ES-I3 (cell line): Measurements from ENCODE around the gene NBEA.
"Not testable (repeated sequence)": the region's sequence is repeated elsewhere in the genome, so short reads cannot be mapped to it uniquely, and the experiment has no call there.

Experiments used
- H3K36me3 ChIP-seq: 2 replicates; pipeline ENCODE4 v1.6.1; 2013; ENCODE audit warnings: mild to moderate bottlenecking, low read length, control low read depth, moderate library complexity; ENCODE audit not compliant: insufficient read depth
- H3K4me1 ChIP-seq: 2 replicates; pipeline ENCODE4 v1.6.1; 2013; ENCODE audit warnings: mild to moderate bottlenecking, control low read depth, low read length; ENCODE audit not compliant: insufficient read depth
- H3K9ac ChIP-seq: 2 replicates; pipeline ENCODE4 v1.6.1; 2013; ENCODE audit warnings: low read depth, mild to moderate bottlenecking, low read length, moderate library complexity
- H3K9me3 ChIP-seq: 2 replicates; pipeline ENCODE4 v1.6.1; 2013; ENCODE audit warnings: mild to moderate bottlenecking, low read length, moderate library complexity; ENCODE audit not compliant: control insufficient read depth, insufficient read depth

Gene NBEA

GRCh38 chr13:34933786-34934185 lies 8.3 kb upstream of the NBEA start:
- Histone ChIP-seq H3K36me3 (no peaks in the 10 kb centered on the region), H3K4me1 (no peaks in the 10 kb centered on the region), H3K9ac (no peak overlapping the region), H3K9me3 (no peaks in the 10 kb centered on the region)

- Histone ChIP-seq H3K9ac (no peak overlapping the region), H3K9me3 (no peaks in the 10 kb centered on the region), H3K36me3 (no peaks in the 10 kb centered on the region), H3K4me1 (no peaks in the 10 kb centered on the region)
Measured at GRCh38 chr13:34935841-34936240, 6.2 kb upstream of the NBEA start.

GRCh38 chr13:34939771-34940170 lies 2.3 kb upstream of the NBEA start:
- H3K36me3 ChIP-seq, result no peaks in the 10 kb centered on the region
- no peak overlapping the region for H3K9ac ChIP-seq
- H3K4me1 ChIP-seq, result no peaks in the 10 kb centered on the region
- H3K9me3 ChIP-seq, result no peaks in the 10 kb centered on the region

GRCh38 chr13:34941436-34941834 lies 635 bp upstream of the NBEA start:
- H3K36me3 ChIP-seq, result no peaks in the 10 kb centered on the region
- no peaks in the 10 kb centered on the region; the same call in 1 of the 2 replicates for H3K4me1 ChIP-seq
- peak overlapping the region; percentile 52; the same call in 1 of the 2 replicates for H3K9ac ChIP-seq
- no peaks in the 10 kb centered on the region for H3K9me3 ChIP-seq

GRCh38 chr13:34942732-34943435 lies 814 bp downstream of the NBEA start:
- peak overlapping the region; percentile 54; the same call in 1 of the 2 replicates for H3K9ac ChIP-seq
- H3K36me3 ChIP-seq, result no peaks in the 10 kb centered on the region
- H3K4me1 ChIP-seq, result no peaks in the 10 kb centered on the region; the same call in 1 of the 2 replicates
- no peaks in the 10 kb centered on the region for H3K9me3 ChIP-seq

GRCh38 chr13:34943436-34944273 lies 1.6 kb downstream of the NBEA start:
- Histone ChIP-seq H3K4me1 (peaks cover 1% of the 10 kb centered on the region; the same call in 1 of the 2 replicates), H3K9ac (peak overlapping the region; percentile 54; the same call in 1 of the 2 replicates), H3K9me3 (no peaks in the 10 kb centered on the region), H3K36me3 (no peaks in the 10 kb centered on the region)

GRCh38 chr13:34944274-34944634 lies 2.2 kb downstream of the NBEA start:
- no peaks in the 10 kb centered on the region for H3K36me3 ChIP-seq
- H3K9ac ChIP-seq, result no peak overlapping the region
- no peaks in the 10 kb centered on the region for H3K9me3 ChIP-seq
- H3K4me1 ChIP-seq, result peaks cover 7% of the 10 kb centered on the region; the same call in 1 of the 2 replicates

- no peak overlapping the region for H3K9ac ChIP-seq
- no peaks in the 10 kb centered on the region for H3K36me3 ChIP-seq
- peaks cover 8% of the 10 kb centered on the region; the same call in 1 of the 2 replicates for H3K4me1 ChIP-seq
- H3K9me3 ChIP-seq, result no peaks in the 10 kb centered on the region
Measured at GRCh38 chr13:34944751-34945150, 2.7 kb downstream of the NBEA start.

GRCh38 chr13:34951528-34951927 lies 9.5 kb downstream of the NBEA start:
- Histone ChIP-seq H3K36me3 (no peaks in the 10 kb centered on the region), H3K9ac (no peak overlapping the region), H3K4me1 (peaks cover 8% of the 10 kb centered on the region; the same call in 1 of the 2 replicates), H3K9me3 (peaks cover 7% of the 10 kb centered on the region; the same call in 1 of the 2 replicates)

- peaks cover 10% of the 10 kb centered on the region; the same call in 1 of the 2 replicates for H3K4me1 ChIP-seq
- H3K9ac ChIP-seq, result no peak overlapping the region
Measured at GRCh38 chr13:34959489-34959888, 17.4 kb downstream of the NBEA start.

GRCh38 chr13:34964558-34964957 lies 22.5 kb downstream of the NBEA start:
- H3K36me3 ChIP-seq, result no peaks in the 10 kb centered on the region
- no peak overlapping the region for H3K9ac ChIP-seq
- peaks cover 3% of the 10 kb centered on the region; the same call in 1 of the 2 replicates for H3K4me1 ChIP-seq
- H3K9me3 ChIP-seq, result no peaks in the 10 kb centered on the region

More at GRCh38 chr13:34959489-34959888, 17.4 kb downstream of the NBEA start:
- H3K36me3 ChIP-seq, result no peaks in the 10 kb centered on the region
- H3K9me3 ChIP-seq, result no peaks in the 10 kb centered on the region

GRCh38 chr13:34967851-34968562 lies 25.9 kb downstream of the NBEA start:
- Histone ChIP-seq H3K4me1 (no peaks in the 10 kb centered on the region), H3K9me3 (no peaks in the 10 kb centered on the region; the same call in 1 of the 2 replicates), H3K36me3 (no peaks in the 10 kb centered on the region), H3K9ac (no peak overlapping the region)

- not testable (repeated sequence) for H3K4me1 ChIP-seq, H3K9ac ChIP-seq, H3K36me3 ChIP-seq, H3K9me3 ChIP-seq
Measured at GRCh38 chr13:34969539-34969938, 27.5 kb downstream of the NBEA start.

GRCh38 chr13:34970961-34971360 lies 28.9 kb downstream of the NBEA start:
- no peaks in the 10 kb centered on the region for H3K4me1 ChIP-seq
- H3K9me3 ChIP-seq, result no peaks in the 10 kb centered on the region; the same call in 1 of the 2 replicates
- no peaks in the 10 kb centered on the region for H3K36me3 ChIP-seq
- H3K9ac ChIP-seq, result no peak overlapping the region
